ENCODE results near the gene NAPA. TPM values are rescaled to one million over a fixed set of nuclear protein-coding genes. Genes with fewer than 3 reads are reported as not detected.
A peak's percentile ranks its signal among the peaks of the same experiment; 100 is the strongest.

The NAPA gene
- total RNA-seq, 3 donors from 2014 or later: 109 to 145 (median 124) TPM

- ATAC-seq: no peak
- no peak for TF ChIP-seq CTCF (IDR thresholded peaks at IDR 0.05)
- H3K36me3 ChIP-seq (ENCODE audit: low read depth): peaks cover 3% of the 10 kb centered on the region
Observed at GRCh38 chr19:47495478-47496372, 19.1 kb downstream of the NAPA start.

GRCh38 chr19:47494729-47495128 lies 20.1 kb downstream of the NAPA start:
- Histone ChIP-seq H3K36me3 (ENCODE audit: low read depth) (no peaks in the 10 kb centered on the region), H3K4me3 (no peak overlapping the region), H3K4me1 (ENCODE audit: low read depth) (no peaks in the 10 kb centered on the region), H3K9me3 (no peaks in the 10 kb centered on the region)
- ATAC-seq (peak; percentile 30), DNase-seq (peak; percentile 64 to 66 (median 64))
- intact Hi-C loops (cut with DNase I, micrococcal nuclease): no loop called here
- no peak for TF ChIP-seq CTCF (IDR thresholded peaks at IDR 0.05)

More at GRCh38 chr19:47495478-47496372, 19.1 kb downstream of the NAPA start:
- peak in 1 of 3 donors; percentile 20 for DNase-seq
- intact Hi-C loops (cut with DNase I, micrococcal nuclease): no loop called here
- no peaks in the 10 kb centered on the region for H3K4me1 ChIP-seq (ENCODE audit: low read depth)
- no peak overlapping the region for H3K4me3 ChIP-seq
- no peaks in the 10 kb centered on the region for H3K9me3 ChIP-seq

- Histone ChIP-seq H3K4me3 (no peak overlapping the region), H3K36me3 (ENCODE audit: low read depth) (no peaks in the 10 kb centered on the region), H3K4me1 (ENCODE audit: low read depth) (no peaks in the 10 kb centered on the region), H3K9me3 (no peaks in the 10 kb centered on the region)
- no peak for ATAC-seq
- peak in 1 of 3 donors; percentile 13 for DNase-seq
- no peak for TF ChIP-seq CTCF (IDR thresholded peaks at IDR 0.05)
- intact Hi-C loops (cut with DNase I, micrococcal nuclease): no loop called here
Observed at GRCh38 chr19:47494211-47494547, 20.7 kb downstream of the NAPA start.

- no peak for TF ChIP-seq CTCF (IDR thresholded peaks at IDR 0.05)
- ATAC-seq: peak; percentile 2
Observed at GRCh38 chr19:47493378-47494210, 21.3 kb downstream of the NAPA start.

GRCh38 chr19:47492571-47493377 lies 22.1 kb downstream of the NAPA start:
- intact Hi-C loops (cut with DNase I, micrococcal nuclease): no loop called here
- DNase-seq: peak in 1 of 3 donors; percentile 36
- TF ChIP-seq CTCF (IDR thresholded peaks at IDR 0.05): no peak
- no peak for ATAC-seq
- no peaks in the 10 kb centered on the region for H3K9me3 ChIP-seq
- H3K36me3 ChIP-seq (ENCODE audit: low read depth): no peaks in the 10 kb centered on the region
- H3K4me1 ChIP-seq (ENCODE audit: low read depth): no peaks in the 10 kb centered on the region
- H3K4me3 ChIP-seq: no peak overlapping the region

More at GRCh38 chr19:47493378-47494210, 21.3 kb downstream of the NAPA start:
- H3K4me3 ChIP-seq: no peak overlapping the region
- peak in 1 of 3 donors; percentile 42 for DNase-seq
- H3K36me3 ChIP-seq (ENCODE audit: low read depth): no peaks in the 10 kb centered on the region
- H3K4me1 ChIP-seq (ENCODE audit: low read depth): no peaks in the 10 kb centered on the region
- no peaks in the 10 kb centered on the region for H3K9me3 ChIP-seq
- intact Hi-C loops (cut with DNase I, micrococcal nuclease): no loop called here

Data from mucosa of descending colon (tissue), 3 donors.